Ascending aorta (tissue), 2 donors: ENCODE measurements around the gene MTG1. TPM values are rescaled to one million over a fixed set of nuclear protein-coding genes. Genes with fewer than 3 reads are reported as not detected.
"Not testable (repeated sequence)": the region's sequence is repeated elsewhere in the genome, so short reads cannot be mapped to it uniquely, and the experiment has no call there.

Source experiments
- DNase-seq, 2 donors: peaks; one replicate each; pipeline ENCODE4 v3.0.0-alpha.2; 2019; ENCODE audit warnings: low spot score in 2 of 2
- H3K27ac ChIP-seq, 2 donors: fragments of 200-600 bp; sonication (generic); one replicate each; pipeline ENCODE4 v1.5.1; 2016 to 2017; ENCODE audit warnings: mild to moderate bottlenecking in 1 of 2
- H3K27me3 ChIP-seq: fragments of 200-600 bp; sonication (generic); one replicate; pipeline ENCODE4 v1.5.1; 2017
- H3K36me3 ChIP-seq, 2 donors: fragments of 200-600 bp; sonication (generic); one replicate each; pipeline ENCODE4 v1.5.1; 2016
- H3K4me1 ChIP-seq, 2 donors: fragments of 200-600 bp; sonication (generic); one replicate each; pipeline ENCODE4 v1.5.1; 2016 to 2017; ENCODE audit warnings: mild to moderate bottlenecking in 1 of 2
- H3K4me3 ChIP-seq, 2 donors: fragments of 200-600 bp; sonication (generic); one replicate each; pipeline ENCODE4 v1.5.1; 2016 to 2017; ENCODE audit warnings: mild to moderate bottlenecking in 1 of 2
- H3K9me3 ChIP-seq, 2 donors: fragments of 200-600 bp; sonication (generic); one replicate each; pipeline ENCODE4 v1.5.1; 2016
- CTCF ChIP-seq, 3 experiments: fragments of 200-600 bp in 2 of 3; fragments of 450-650 bp in 1 of 3; sonication (generic) in 2 of 3; IDR thresholded peaks; one replicate each; pipeline ENCODE4 v1.5.1; 2016 to 2019; ENCODE audit warnings: antibody characterized with exemption in 3 of 3, mild to moderate bottlenecking in 1 of 3, moderate library complexity in 1 of 3
- intact Hi-C: fragments of 100-400 bp; cut with DNase I; formaldehyde crosslinking; loops from one replicate; pipeline ENCODE4 v1.15.1; 2023
- total RNA-seq: library from RNA; depleted of rRNA; stranded (reverse); fragments of >200 nt; gene quantifications from one replicate; pipeline ENCODE4 v1.1.0, GENCODE V29; 2016

The MTG1 gene
- total RNA-seq, 1 donor from 2014 or later: 37.8 TPM

GRCh38 chr10:133439517-133440461 is 45.8 kb downstream of the MTG1 start:
- no peak for TF ChIP-seq CTCF (IDR thresholded peaks at IDR 0.05)
- Histone ChIP-seq H3K36me3 (no peaks in the 10 kb centered on the region), H3K9me3 (peaks cover 0 to 3% of the 10 kb centered on the region in 2 donors), H3K27me3 (no peaks in the 10 kb centered on the region), H3K27ac (no peak overlapping the region), H3K4me3 (no peak overlapping the region), H3K4me1 (no peaks in the 10 kb centered on the region)
- DNase-seq: peak in 1 of 2 donors; percentile 53
- intact Hi-C loops: no loop called here

- H3K4me1 ChIP-seq: no peaks in the 10 kb centered on the region
- TF ChIP-seq CTCF (IDR thresholded peaks at IDR 0.05): no peak
- H3K27ac ChIP-seq: no peak overlapping the region
- DNase-seq: no peak
- H3K36me3 ChIP-seq: no peaks in the 10 kb centered on the region
- no peak overlapping the region for H3K4me3 ChIP-seq
- intact Hi-C loops: no loop called here
- H3K9me3 ChIP-seq: peaks cover 5 to 7% of the 10 kb centered on the region in 2 donors
- H3K27me3 ChIP-seq: no peaks in the 10 kb centered on the region
Measured at GRCh38 chr10:133440633-133441285, 46.8 kb downstream of the MTG1 start.

GRCh38 chr10:133441356-133441755 is 47.4 kb downstream of the MTG1 start:
- intact Hi-C loops, H3K27me3 ChIP-seq, H3K27ac ChIP-seq, H3K4me1 ChIP-seq, H3K36me3 ChIP-seq, DNase-seq, H3K4me3 ChIP-seq: not testable (repeated sequence)
- peaks cover 10 to 11% of the 10 kb centered on the region in 2 donors for H3K9me3 ChIP-seq

- Histone ChIP-seq H3K4me3 (no peak overlapping the region), H3K27ac (no peak overlapping the region), H3K4me1 (no peaks in the 10 kb centered on the region), H3K36me3 (no peaks in the 10 kb centered on the region), H3K9me3 (peaks cover 14 to 16% of the 10 kb centered on the region in 2 donors), H3K27me3 (no peaks in the 10 kb centered on the region)
- intact Hi-C loops: no loop called here
- no peak for DNase-seq
- TF ChIP-seq CTCF (IDR thresholded peaks at IDR 0.05): no peak
Measured at GRCh38 chr10:133441780-133442179, 47.8 kb downstream of the MTG1 start.

- Histone ChIP-seq H3K4me3 (no peak overlapping the region), H3K9me3 (peaks cover 19 to 22% of the 10 kb centered on the region in 2 donors), H3K27me3 (no peaks in the 10 kb centered on the region), H3K36me3 (no peaks in the 10 kb centered on the region), H3K27ac (no peak overlapping the region), H3K4me1 (no peaks in the 10 kb centered on the region)
- TF ChIP-seq CTCF (IDR thresholded peaks at IDR 0.05): no peak
- intact Hi-C loops: no loop called here
- peak in 1 of 2 donors; percentile 55 for DNase-seq
Measured at GRCh38 chr10:133442191-133442966, 48.4 kb downstream of the MTG1 start.
